ENCODE measurements around the gene FADS1. TPM values are rescaled to one million over a fixed set of nuclear protein-coding genes. Genes with fewer than 3 reads are reported as not detected.

FADS1 gene
- total RNA-seq, 1 experiment from 2014 or later = 105 TPM

GRCh38 chr11:61815790-61816735 is 740 bp downstream of the FADS1 start (continued):
- TF ChIP-seq PRDM15 (CRISPR knock-in tag; IDR thresholded peaks at IDR 0.05) = no peak
- no peak for TF ChIP-seq ZNF219 (CRISPR knock-in tag; IDR thresholded peaks at IDR 0.05; ENCODE audit: borderline replicate concordance)
- TF ChIP-seq ATF6 (CRISPR knock-in tag; IDR thresholded peaks at IDR 0.05) = no peak
- TF ChIP-seq NR3C1 (CRISPR knock-in tag; conservative IDR thresholded peaks at IDR 0.05; ENCODE audit: low read depth) = no peak
- no peak for TF ChIP-seq GTF2I (CRISPR knock-in tag; conservative IDR thresholded peaks at IDR 0.05)
- TF ChIP-seq SOX15 (CRISPR knock-in tag; IDR thresholded peaks at IDR 0.05) = no peak
- TF ChIP-seq, protein P1, sequence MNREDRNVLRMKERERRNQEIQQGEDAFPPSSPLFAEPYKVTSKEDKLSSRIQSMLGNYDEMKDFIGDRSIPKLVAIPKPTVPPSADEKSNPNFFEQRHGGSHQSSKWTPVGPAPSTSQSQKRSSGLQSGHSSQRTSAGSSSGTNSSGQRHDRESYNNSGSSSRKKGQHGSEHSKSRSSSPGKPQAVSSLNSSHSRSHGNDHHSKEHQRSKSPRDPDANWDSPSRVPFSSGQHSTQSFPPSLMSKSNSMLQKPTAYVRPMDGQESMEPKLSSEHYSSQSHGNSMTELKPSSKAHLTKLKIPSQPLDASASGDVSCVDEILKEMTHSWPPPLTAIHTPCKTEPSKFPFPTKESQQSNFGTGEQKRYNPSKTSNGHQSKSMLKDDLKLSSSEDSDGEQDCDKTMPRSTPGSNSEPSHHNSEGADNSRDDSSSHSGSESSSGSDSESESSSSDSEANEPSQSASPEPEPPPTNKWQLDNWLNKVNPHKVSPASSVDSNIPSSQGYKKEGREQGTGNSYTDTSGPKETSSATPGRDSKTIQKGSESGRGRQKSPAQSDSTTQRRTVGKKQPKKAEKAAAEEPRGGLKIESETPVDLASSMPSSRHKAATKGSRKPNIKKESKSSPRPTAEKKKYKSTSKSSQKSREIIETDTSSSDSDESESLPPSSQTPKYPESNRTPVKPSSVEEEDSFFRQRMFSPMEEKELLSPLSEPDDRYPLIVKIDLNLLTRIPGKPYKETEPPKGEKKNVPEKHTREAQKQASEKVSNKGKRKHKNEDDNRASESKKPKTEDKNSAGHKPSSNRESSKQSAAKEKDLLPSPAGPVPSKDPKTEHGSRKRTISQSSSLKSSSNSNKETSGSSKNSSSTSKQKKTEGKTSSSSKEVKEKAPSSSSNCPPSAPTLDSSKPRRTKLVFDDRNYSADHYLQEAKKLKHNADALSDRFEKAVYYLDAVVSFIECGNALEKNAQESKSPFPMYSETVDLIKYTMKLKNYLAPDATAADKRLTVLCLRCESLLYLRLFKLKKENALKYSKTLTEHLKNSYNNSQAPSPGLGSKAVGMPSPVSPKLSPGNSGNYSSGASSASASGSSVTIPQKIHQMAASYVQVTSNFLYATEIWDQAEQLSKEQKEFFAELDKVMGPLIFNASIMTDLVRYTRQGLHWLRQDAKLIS (CRISPR knock-in tag; IDR thresholded peaks at IDR 0.05; ENCODE audit: borderline replicate concordance) = no peak; the same call in 1 of the 2 replicates
- TF ChIP-seq, protein P2, sequence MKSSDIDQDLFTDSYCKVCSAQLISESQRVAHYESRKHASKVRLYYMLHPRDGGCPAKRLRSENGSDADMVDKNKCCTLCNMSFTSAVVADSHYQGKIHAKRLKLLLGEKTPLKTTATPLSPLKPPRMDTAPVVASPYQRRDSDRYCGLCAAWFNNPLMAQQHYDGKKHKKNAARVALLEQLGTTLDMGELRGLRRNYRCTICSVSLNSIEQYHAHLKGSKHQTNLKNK (CRISPR knock-in tag; IDR thresholded peaks at IDR 0.05) = no peak
- TF ChIP-seq, protein P3, sequence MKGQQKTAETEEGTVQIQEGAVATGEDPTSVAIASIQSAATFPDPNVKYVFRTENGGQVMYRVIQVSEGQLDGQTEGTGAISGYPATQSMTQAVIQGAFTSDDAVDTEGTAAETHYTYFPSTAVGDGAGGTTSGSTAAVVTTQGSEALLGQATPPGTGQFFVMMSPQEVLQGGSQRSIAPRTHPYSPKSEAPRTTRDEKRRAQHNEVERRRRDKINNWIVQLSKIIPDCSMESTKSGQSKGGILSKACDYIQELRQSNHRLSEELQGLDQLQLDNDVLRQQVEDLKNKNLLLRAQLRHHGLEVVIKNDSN (CRISPR knock-in tag; IDR thresholded peaks at IDR 0.05) = peak; percentile 21; the same call in 1 of the 2 replicates
- TF ChIP-seq ATF2 (CRISPR knock-in tag; IDR thresholded peaks at IDR 0.05; ENCODE audit: borderline replicate concordance, low read depth) = no peak
- no peak for TF ChIP-seq GRHL2 (CRISPR knock-in tag; IDR thresholded peaks at IDR 0.05; ENCODE audit: insufficient replicate concordance, severe bottlenecking)
- TF ChIP-seq, protein P4, sequence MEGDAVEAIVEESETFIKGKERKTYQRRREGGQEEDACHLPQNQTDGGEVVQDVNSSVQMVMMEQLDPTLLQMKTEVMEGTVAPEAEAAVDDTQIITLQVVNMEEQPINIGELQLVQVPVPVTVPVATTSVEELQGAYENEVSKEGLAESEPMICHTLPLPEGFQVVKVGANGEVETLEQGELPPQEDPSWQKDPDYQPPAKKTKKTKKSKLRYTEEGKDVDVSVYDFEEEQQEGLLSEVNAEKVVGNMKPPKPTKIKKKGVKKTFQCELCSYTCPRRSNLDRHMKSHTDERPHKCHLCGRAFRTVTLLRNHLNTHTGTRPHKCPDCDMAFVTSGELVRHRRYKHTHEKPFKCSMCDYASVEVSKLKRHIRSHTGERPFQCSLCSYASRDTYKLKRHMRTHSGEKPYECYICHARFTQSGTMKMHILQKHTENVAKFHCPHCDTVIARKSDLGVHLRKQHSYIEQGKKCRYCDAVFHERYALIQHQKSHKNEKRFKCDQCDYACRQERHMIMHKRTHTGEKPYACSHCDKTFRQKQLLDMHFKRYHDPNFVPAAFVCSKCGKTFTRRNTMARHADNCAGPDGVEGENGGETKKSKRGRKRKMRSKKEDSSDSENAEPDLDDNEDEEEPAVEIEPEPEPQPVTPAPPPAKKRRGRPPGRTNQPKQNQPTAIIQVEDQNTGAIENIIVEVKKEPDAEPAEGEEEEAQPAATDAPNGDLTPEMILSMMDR (IDR thresholded peaks at IDR 0.05) = peak; percentile 1; the same call in 1 of the 2 replicates
- TF ChIP-seq, protein P5, sequence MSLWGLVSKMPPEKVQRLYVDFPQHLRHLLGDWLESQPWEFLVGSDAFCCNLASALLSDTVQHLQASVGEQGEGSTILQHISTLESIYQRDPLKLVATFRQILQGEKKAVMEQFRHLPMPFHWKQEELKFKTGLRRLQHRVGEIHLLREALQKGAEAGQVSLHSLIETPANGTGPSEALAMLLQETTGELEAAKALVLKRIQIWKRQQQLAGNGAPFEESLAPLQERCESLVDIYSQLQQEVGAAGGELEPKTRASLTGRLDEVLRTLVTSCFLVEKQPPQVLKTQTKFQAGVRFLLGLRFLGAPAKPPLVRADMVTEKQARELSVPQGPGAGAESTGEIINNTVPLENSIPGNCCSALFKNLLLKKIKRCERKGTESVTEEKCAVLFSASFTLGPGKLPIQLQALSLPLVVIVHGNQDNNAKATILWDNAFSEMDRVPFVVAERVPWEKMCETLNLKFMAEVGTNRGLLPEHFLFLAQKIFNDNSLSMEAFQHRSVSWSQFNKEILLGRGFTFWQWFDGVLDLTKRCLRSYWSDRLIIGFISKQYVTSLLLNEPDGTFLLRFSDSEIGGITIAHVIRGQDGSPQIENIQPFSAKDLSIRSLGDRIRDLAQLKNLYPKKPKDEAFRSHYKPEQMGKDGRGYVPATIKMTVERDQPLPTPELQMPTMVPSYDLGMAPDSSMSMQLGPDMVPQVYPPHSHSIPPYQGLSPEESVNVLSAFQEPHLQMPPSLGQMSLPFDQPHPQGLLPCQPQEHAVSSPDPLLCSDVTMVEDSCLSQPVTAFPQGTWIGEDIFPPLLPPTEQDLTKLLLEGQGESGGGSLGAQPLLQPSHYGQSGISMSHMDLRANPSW (CRISPR knock-in tag; conservative IDR thresholded peaks at IDR 0.05; ENCODE audit: low read depth) = no peak
- no peak for TF ChIP-seq NR2C2 (CRISPR knock-in tag; IDR thresholded peaks at IDR 0.05)
- TF ChIP-seq ATF1 (CRISPR knock-in tag; IDR thresholded peaks at IDR 0.05) = no peak
- TF ChIP-seq, protein P6, sequence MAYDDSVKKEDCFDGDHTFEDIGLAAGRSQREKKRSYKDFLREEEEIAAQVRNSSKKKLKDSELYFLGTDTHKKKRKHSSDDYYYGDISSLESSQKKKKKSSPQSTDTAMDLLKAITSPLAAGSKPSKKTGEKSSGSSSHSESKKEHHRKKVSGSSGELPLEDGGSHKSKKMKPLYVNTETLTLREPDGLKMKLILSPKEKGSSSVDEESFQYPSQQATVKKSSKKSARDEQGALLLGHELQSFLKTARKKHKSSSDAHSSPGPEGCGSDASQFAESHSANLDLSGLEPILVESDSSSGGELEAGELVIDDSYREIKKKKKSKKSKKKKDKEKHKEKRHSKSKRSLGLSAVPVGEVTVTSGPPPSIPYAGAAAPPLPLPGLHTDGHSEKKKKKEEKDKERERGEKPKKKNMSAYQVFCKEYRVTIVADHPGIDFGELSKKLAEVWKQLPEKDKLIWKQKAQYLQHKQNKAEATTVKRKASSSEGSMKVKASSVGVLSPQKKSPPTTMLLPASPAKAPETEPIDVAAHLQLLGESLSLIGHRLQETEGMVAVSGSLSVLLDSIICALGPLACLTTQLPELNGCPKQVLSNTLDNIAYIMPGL (CRISPR knock-in tag; IDR thresholded peaks at IDR 0.05) = no peak
- TF ChIP-seq FOXP1 (CRISPR knock-in tag; IDR thresholded peaks at IDR 0.05; ENCODE audit: borderline replicate concordance) = no peak
